GM12878 (cell line): ENCODE results near the gene TBC1D10B. TPM values are rescaled to one million over a fixed set of nuclear protein-coding genes. Genes with fewer than 3 reads are reported as not detected.

Experiments
- ATAC-seq: fragments of 200-7000 bp; cut with Tn5 transposase; 3 replicates; pipeline ENCODE4 v1.9.1; 2020; ENCODE audit warnings: mild to moderate bottlenecking, moderate library complexity
- BruUV-seq: library from RNA; stranded (reverse); fragments of 400-500 nt; replicated peaks from 2 replicates; lab custom pipeline; 2021; lab: Mats Ljungman, UMichigan
- CTCF ChIA-PET: fragments of 300-600 bp; sonication (Branson Sonifier 250); formaldehyde crosslinking; extraction: SDS; loops from one replicate; lab custom pipeline; 2021; ENCODE audit warnings: inconsistent platforms; lab: Yijun Ruan, JAX
- POLR2A ChIA-PET: fragments of 350-600 bp; formaldehyde crosslinking; extraction: SDS; loops from one replicate; lab custom pipeline; 2021; ENCODE audit warnings: inconsistent platforms; lab: Charles Lee
- RAD21 ChIA-PET: fragments of 300-600 bp; sonication (Branson Sonifier 250); formaldehyde crosslinking; loops from one replicate; lab custom pipeline; 2023; ENCODE audit warnings: antibody characterized with exemption; ENCODE audit not compliant: unreplicated experiment; lab: Charles Lee
- SMC1A ChIA-PET: fragments of 300-600 bp; sonication (Branson Sonifier 250); formaldehyde crosslinking; loops from one replicate; lab custom pipeline; 2023; ENCODE audit not compliant: unreplicated experiment, uncharacterized antibody; lab: Charles Lee
- DNase-seq: peaks from one replicate; pipeline ENCODE4 v3.0.0-alpha.2; 2011; ENCODE audit warnings: low read depth, low spot score
- FAIRE-seq: peaks from 3 replicates; lab custom pipeline; 2011; peaks lifted over from hg19 to GRCh38; lab: Jason Lieb, UNC
- H2AFZ ChIP-seq: 2 replicates; pipeline ENCODE4 v1.6.0; 2011; ENCODE audit warnings: low read depth, low read length, control low read depth; ENCODE audit not compliant: control insufficient read depth
- H3K27ac ChIP-seq: 2 replicates; pipeline ENCODE4 v1.5.1; 2011; ENCODE audit warnings: control low read depth; ENCODE audit not compliant: control insufficient read depth, insufficient read depth
- H3K27me3 ChIP-seq, 2 experiments: replicated peaks in 1 of 2; 2 replicates each; pipeline versions ENCODE4 v1.6.0 to v1.6.1; 2011; ENCODE audit warnings: low read length in 1 of 2; ENCODE audit not compliant: control insufficient read depth in 2 of 2, insufficient read depth in 2 of 2
- H3K36me3 ChIP-seq, 2 experiments: 2 replicates each; pipeline ENCODE4 v1.5.1; 2011; ENCODE audit warnings: low read length in 1 of 2; ENCODE audit not compliant: control insufficient read depth in 2 of 2, insufficient read depth in 2 of 2
- H3K4me1 ChIP-seq: 2 replicates; pipeline ENCODE4 v1.6.1; 2011; ENCODE audit warnings: mild to moderate bottlenecking, low read length, moderate library complexity, mixed read lengths; ENCODE audit not compliant: control insufficient read depth, insufficient read depth
- H3K4me2 ChIP-seq: 2 replicates; pipeline ENCODE4 v1.6.0; 2011; ENCODE audit warnings: control low read depth; ENCODE audit not compliant: control insufficient read depth, insufficient read depth
- H3K4me3 ChIP-seq: fragments of 200-600 bp; sonication (generic); 2 replicates; pipeline ENCODE4 v1.5.1; 2016
- H3K79me2 ChIP-seq: 2 replicates; pipeline ENCODE4 v1.6.0; 2011; ENCODE audit warnings: low read length; ENCODE audit not compliant: control insufficient read depth, insufficient read depth
- H3K9ac ChIP-seq: 2 replicates; pipeline ENCODE4 v1.8.0; 2011; ENCODE audit warnings: low read length, control low read depth, mixed read lengths; ENCODE audit not compliant: control insufficient read depth, insufficient read depth
- H3K9me3 ChIP-seq: replicated peaks from 3 replicates; pipeline ENCODE4 v1.5.1; 2011; ENCODE audit warnings: mild to moderate bottlenecking, low read length; ENCODE audit not compliant: control insufficient read depth, insufficient read depth
- H4K20me1 ChIP-seq: 2 replicates; pipeline ENCODE4 v1.6.0; 2011; ENCODE audit not compliant: control insufficient read depth, insufficient read depth
- ETV6 ChIP-seq, 2 experiments: fragments of 450-650 bp in 1 of 2; IDR thresholded peaks in 1 of 2; conservative IDR thresholded peaks in 1 of 2; 2 replicates each; pipeline ENCODE4 v1.6.1; 2014; ENCODE audit warnings: antibody characterized with exemption in 1 of 2, borderline replicate concordance in 1 of 2, low read depth in 1 of 2, mild to moderate bottlenecking in 1 of 2, moderate library complexity in 1 of 2
- NR2C1 ChIP-seq: fragments of 450-650 bp; IDR thresholded peaks from 2 replicates; pipeline ENCODE4 v1.6.1; 2017; ENCODE audit warnings: antibody characterized with exemption, mild to moderate bottlenecking, moderate library complexity
- NR2C2 ChIP-seq: IDR thresholded peaks from 2 replicates; pipeline ENCODE4 v1.6.1; 2011; ENCODE audit warnings: borderline replicate concordance, low read depth; ENCODE audit not compliant: control insufficient read depth, insufficient read length
- PML ChIP-seq: IDR thresholded peaks from 2 replicates; pipeline ENCODE4 v1.6.1; 2012; ENCODE audit warnings: low read length, inconsistent platforms
- RB1 ChIP-seq: fragments of 450-650 bp; formaldehyde crosslinking; IDR thresholded peaks from 2 replicates; pipeline ENCODE4 v1.6.1; 2017; ENCODE audit warnings: mild to moderate bottlenecking, borderline replicate concordance
- ZNF592 ChIP-seq: fragments of 450-650 bp; IDR thresholded peaks from 2 replicates; pipeline ENCODE4 v1.6.1; 2017; ENCODE audit warnings: mild to moderate bottlenecking, moderate library complexity
- WGBS: methylation state at CpG from one replicate; pipeline ENCODE4 v1.1.6; 2016; ENCODE audit warnings: low lambda C conversion rate; ENCODE audit not compliant: insufficient replicate concordance, insufficient coverage; ENCODE audit errors: missing lambda C conversion rate; 5-methylcytosine and 5-hydroxymethylcytosine counted together
- in situ Hi-C: fragments of 300-500 bp; cut with MboI; formaldehyde crosslinking; loops from 9 replicates; pipeline ENCODE4 v1.14.3; 2018; ENCODE audit warnings: mixed read lengths
- intact Hi-C: fragments of 100-400 bp; cut with micrococcal nuclease; formaldehyde crosslinking; loops from one replicate; pipeline ENCODE4 v1.14.2; 2022; ENCODE audit not compliant: unreplicated experiment
- polyA plus RNA-seq, 11 experiments: library from polyadenylated mRNA; depleted of rRNA in 4 of 11; unstranded in 6 of 11; stranded (reverse) in 5 of 11; fragments of >200 nt; fragmentation: Nextera tagmentation in 4 of 11; fragmentation: Illumina TruSeq in 1 of 11; extraction: Ambion mirVana in 4 of 11; extraction: Trizol in 1 of 11; gene quantifications; 1 replicate in 1 of 11; 2 replicates in 10 of 11; pipeline versions ENCODE4 v1.2.1 to v1.2.3, GENCODE V29; 2011 to 2016; ENCODE audit warnings: inconsistent platforms in 2 of 11, missing spikeins in 2 of 11, low read depth in 1 of 11
- total RNA-seq, 4 experiments: library from RNA; depleted of rRNA in 3 of 4; stranded (reverse); fragments of >200 nt in 3 of 4; fragmentation: Illumina TruSeq in 1 of 4; extraction: Trizol in 1 of 4; gene quantifications; 2 replicates each; pipeline versions ENCODE4 v1.2.1 to v1.2.3, GENCODE V29; 2013 to 2021

TBC1D10B gene
- total and polyA plus RNA-seq, 10 of the 15 experiments (the other 5 are each of a cell fraction or from before 2014, with no cell fraction given) = 2.2 to 51.2 (median 11.6) TPM

- in situ Hi-C loops = no loop called here
- FAIRE-seq = no peak
- RAD21 ChIA-PET = interaction anchor here (1.3 to 3.2 kb wide), 2 partner anchors 10 to 27 kb away, joined by 3 to 25 read pairs; partner anchors contain the start of genes TBC1D10B and ZNF771
Measured at GRCh38 chr16:30380803-30381208, 10.5 kb upstream of the TBC1D10B start.

More at GRCh38 chr16:30380803-30381208, 10.5 kb upstream of the TBC1D10B start:
- TF ChIP-seq NR2C2 (peak; percentile 82), NR2C1 (peak; percentile 74), RB1 (no peak), PML (no peak), ZNF592 (no peak), ETV6 (conservative IDR thresholded peaks at IDR 0.05 in 1 of 2, IDR thresholded peaks at IDR 0.05 in 1 of 2; ENCODE audit: borderline replicate concordance in 1 of 2, low read depth in 1 of 2) (no peak)
- 91% methylated on average over 6 of the region's 6 CpGs for WGBS
- CTCF ChIA-PET = interaction anchor here (1.0 kb wide), 1 partner anchor 155 kb away, joined by 3 read pairs; no protein-coding TSS in a partner anchor
- Histone ChIP-seq H3K79me2 (peaks cover 27% of the 10 kb centered on the region), H3K9me3 (no peaks in the 10 kb centered on the region), H3K9ac (no peak overlapping the region), H3K36me3 (peaks cover 0 to 4% of the 10 kb centered on the region in 2 experiments; a peak in 2 of 4 replicates), H2AFZ (no peak overlapping the region), H3K4me2 (peak overlapping the region; percentile 94), H3K27ac (no peak overlapping the region), H3K4me3 (peak overlapping the region; percentile 97; the same call in 1 of the 2 replicates), H3K4me1 (peaks cover 28% of the 10 kb centered on the region), H4K20me1 (no peaks in the 10 kb centered on the region), H3K27me3 (no peaks in the 10 kb centered on the region)
- BruUV-seq = no TSS peak
- DNase-seq (no peak), ATAC-seq (no peak)
- intact Hi-C loops = no loop called here
- POLR2A ChIA-PET = interaction anchor here (0.5 to 4.3 kb wide), 3 partner anchors 10 to 29 kb away, joined by 4 to 37 read pairs (median 4); partner anchors contain the start of gene TBC1D10B
- SMC1A ChIA-PET = interaction anchor here (0.6 to 3.3 kb wide), 4 partner anchors 10 to 35 kb away, joined by 3 to 12 read pairs (median 4); no protein-coding TSS in a partner anchor
